GM18499 (cell line): ENCODE data around the gene PDK1.
"Not testable (repeated sequence)": the region's sequence is repeated elsewhere in the genome, so short reads cannot be mapped to it uniquely, and the experiment has no call there.

ENCODE experiments used
- ATAC-seq: cut with Tn5 transposase; IDR thresholded peaks from one replicate; pipeline ENCODE4 v1.9.1; 2021; ENCODE audit warnings: moderate number of reproducible peaks; ENCODE audit not compliant: insufficient read depth, unreplicated experiment

Gene PDK1

GRCh38 chr2:172551271-172551670, 4.6 kb upstream of the PDK1 start:
- ATAC-seq: no peak

GRCh38 chr2:172552547-172553291, 3.2 kb upstream of the PDK1 start:
- no peak for ATAC-seq

DNA sequence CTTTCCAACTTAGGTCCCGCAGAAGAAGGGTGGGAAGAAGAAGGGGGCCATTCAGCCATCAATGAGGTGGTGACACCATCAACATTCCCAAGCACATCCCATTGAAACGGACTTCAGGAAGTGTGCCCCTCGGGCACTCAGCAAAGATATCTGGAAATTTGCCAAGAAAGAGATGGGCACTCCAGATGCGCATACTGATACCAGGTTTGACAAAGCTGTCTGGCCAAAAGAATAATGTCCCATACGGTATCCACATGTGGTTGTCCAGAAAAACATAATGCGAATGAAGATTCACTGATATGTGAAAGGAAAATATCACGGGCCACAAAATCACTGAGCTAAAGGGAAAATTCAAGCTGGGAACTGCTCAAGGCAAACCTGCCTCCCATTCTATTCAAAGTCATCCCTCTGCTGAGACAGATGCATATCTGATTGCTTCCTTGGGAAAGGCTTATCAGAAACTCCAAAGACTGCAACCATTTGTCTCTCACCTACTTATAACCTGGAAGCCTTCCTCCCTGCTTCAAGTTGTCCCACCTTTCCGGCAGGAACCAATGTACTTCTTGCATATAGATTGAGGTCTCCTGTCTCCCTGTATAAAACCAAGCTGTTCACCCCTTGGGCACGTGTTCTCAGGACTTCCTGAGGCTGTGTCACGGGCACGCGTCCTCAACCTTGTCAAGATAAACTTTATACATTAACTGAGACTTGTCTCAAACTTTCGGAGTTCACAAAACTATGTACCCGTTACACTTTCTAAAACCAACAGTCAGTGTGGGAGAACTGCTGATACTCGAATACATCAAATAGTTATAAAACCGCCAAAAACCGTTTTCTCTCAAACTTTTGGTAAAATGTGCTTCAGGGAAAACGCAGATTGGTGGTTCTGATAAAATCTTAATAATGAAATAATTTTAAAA, 1.3 kb upstream of the PDK1 start:
- ATAC-seq: no peak

- no peak for ATAC-seq
These were observed 693 bp upstream of the PDK1 start for GRCh38 chr2:172555272-172555521.

- ATAC-seq: peak; percentile 34
These were observed 569 bp downstream of the PDK1 start for GRCh38 chr2:172556284-172557033.

DNA sequence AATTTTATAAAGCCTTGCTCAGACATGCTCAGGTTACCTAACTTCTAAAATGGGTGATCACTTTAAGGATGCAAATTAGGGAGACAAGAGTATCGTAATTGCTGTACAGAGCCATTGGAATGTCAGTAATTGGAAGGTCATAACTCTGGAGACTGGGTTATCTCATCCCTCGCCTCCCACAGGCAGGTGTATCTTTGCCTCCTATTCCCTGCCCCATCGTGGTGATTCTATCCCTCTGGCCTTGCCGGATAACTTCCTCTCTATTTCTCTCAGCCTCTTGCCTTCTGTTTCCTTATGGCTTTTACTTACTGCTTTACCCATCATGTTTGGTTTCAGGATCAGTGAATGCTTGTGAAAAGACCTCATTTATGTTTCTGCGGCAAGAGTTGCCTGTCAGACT, 2.5 kb downstream of the PDK1 start:
- no peak for ATAC-seq

DNA sequence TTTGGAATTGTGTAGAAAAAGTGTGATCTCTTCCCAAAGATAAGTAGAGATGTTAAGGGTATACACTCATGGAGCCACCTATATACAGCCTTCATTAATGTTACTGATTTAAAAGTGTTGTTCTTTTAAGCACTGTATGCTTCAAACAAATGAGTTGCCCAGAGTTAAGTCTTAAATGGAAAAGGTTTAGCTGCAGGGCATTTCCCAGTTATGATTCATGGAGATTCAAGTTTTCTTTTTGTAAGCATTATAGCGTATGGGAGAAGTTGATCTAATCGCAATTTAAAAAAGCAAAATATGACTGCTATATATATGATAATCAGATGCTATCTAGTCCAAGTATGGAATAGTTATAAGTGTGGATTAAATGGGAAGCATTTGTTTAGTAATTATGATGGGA, 4.8 kb downstream of the PDK1 start:
- ATAC-seq: no peak

GRCh38 chr2:172561270-172561669, 5.4 kb downstream of the PDK1 start:
- no peak for ATAC-seq

DNA sequence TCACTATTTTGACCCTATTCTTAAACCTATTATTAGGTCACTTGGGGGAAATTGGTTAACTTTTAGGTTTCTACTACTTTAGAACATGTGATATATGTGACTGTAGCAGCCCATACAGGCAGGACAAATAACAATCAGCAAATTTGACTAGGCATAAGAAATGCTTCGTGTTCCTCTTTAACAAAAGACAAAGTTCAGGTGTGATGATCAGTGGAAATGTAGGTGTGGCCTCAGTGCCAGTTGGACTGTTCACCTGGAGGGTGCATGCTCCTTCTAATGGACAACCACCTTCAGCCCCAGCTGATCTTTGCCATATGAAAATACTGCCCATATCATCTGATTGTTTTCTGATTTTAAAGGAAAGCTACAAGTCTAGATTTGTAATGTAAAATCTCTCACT, 6.4 kb downstream of the PDK1 start:
- ATAC-seq: no peak

- ATAC-seq: no peak
These were observed 8.5 kb downstream of the PDK1 start for GRCh38 chr2:172564376-172564775.

GRCh38 chr2:172571245-172571644, 15.4 kb downstream of the PDK1 start:
- ATAC-seq: no peak

- no peak for ATAC-seq
These were observed 17.1 kb downstream of the PDK1 start for GRCh38 chr2:172572981-172573380.

- no peak for ATAC-seq
These were observed 19.1 kb downstream of the PDK1 start for GRCh38 chr2:172574965-172575364.

DNA sequence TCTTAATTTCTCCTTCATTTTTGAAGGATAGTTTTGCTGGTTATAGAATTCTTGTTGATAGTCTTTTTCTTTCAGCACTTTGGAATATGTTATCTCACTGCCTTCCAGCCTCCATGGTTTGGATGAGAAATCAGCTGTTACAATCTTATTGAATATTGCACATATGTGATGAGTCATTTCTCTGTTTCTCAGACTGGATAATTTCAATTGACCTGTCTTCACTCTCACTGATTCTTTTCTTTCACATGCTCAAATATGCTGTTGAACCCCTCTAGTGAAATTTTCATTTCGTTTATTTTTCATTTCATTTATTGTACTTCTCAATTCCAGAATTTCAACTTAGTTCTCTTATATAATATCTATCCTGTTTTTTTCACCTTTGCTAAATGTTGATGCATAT, 22.2 kb downstream of the PDK1 start:
- no peak for ATAC-seq

DNA sequence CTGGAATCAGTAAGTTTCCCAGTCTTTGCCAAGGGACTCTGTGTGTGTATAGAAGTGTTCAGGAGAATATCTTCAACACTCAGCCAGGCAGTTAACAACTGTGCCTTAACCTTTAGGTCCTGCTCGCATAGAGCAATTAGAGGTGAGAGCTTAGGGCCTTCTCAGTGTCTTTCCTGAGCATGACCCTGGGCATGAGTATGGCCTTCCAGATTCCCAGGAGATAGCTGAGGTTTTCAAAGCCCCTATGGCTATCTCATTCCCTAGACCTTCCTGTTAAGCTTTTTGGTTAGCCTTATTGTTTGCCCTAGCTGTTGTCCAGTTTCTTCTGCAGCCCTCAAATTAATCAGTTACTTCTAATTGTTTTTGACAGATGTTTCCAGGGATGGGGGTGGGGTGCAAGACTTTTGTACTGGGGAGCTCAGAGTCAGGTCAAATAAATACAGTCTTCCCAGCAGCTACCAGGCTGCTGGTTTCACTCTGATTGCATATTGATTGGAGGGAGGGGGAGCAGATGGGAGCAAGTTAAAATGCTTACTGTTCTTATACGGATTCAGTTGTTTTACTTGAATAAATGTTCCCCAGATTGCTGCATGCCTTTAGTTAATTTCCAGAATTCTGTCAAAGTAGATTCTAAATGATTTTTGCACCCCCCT, 23.1 kb downstream of the PDK1 start:
- no peak for ATAC-seq

DNA sequence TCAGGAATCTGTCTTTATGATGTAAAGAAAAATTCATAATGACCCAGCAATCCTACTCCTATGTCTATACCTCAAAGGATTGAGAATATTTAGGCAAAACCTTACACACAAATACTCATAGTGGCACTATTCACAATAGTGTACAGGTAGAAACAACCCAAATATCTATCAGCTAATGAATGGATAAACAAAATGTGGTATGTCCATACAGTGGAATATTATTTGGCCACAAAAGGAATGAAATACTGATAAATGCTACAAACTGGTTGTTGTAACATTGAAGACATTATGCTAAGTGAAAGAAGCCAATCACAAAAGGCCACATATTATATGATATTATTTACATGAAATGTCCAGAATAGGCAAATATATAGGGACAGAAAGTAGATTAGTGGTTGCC, 24.7 kb downstream of the PDK1 start:
- ATAC-seq: no peak

DNA sequence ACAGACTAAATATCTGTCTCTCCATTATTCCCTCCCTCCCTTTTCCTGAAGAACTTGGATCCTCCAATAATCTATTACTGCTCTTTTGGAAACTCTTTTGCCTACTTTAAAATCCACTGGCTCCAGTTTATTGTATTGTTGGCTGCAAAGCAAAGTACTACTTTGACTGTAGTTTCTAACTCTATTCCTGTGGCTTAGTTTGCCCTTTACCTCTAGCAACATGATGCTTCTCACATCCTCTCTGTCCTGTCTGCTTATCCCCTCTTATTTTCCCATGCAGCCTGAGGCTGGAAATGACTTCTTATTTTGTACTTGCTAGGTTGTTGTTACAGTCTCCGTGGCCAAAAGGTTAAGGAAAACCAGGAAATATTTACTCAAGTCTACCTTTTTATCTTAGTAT, 26.8 kb downstream of the PDK1 start:
- ATAC-seq: no peak

DNA sequence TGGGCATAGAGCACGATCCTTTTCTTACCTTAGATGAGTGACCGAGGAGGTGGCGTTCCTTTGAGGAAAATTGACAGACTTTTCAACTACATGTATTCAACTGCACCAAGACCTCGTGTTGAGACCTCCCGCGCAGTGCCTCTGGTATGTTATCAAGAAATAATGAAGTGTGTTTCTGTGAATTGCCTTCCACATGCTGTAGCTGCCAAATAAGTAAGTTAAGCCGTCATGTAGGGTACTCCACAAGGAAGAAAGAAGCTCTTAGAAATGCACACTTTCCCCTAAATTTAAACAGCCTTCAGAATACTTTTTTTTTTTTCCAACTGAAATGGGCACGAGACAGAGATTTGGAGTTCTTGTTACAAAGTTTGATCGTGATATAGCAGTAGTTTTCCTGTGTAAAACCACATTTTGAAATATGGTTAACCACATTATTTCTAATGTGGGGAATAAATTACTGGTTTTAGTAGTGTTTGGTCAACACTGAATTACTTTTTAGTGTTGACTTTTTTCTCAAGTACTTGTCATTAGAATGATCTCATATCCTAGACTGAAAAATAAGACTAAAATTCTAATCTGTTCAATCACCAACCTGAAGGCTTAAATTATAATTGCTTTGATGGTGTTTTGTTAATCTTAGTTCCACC, 30.5 kb downstream of the PDK1 start:
- ATAC-seq: no peak

GRCh38 chr2:172587231-172587630, 31.3 kb downstream of the PDK1 start:
- not testable (repeated sequence) for ATAC-seq

DNA sequence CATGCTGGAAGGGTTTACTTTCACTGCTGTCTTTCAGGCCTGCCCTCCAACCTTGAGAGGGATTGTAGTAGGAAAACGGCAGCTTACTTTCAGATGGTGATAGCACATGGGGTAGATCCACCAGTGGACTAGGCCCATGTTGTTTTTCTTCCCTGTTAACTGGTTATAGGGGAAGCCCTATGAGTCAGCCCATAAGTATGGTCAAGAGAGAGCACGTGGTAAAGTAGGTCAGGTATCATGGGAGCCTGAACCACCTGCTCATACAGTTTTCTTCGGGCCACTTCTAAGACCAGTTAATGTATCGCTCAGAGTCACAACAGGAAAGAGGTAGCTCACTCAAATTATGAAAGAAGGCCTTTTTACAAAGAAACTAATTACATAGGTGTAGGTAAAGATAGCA, 33.0 kb downstream of the PDK1 start:
- ATAC-seq: no peak
